Measurements from ENCODE around the gene CHKB.
A peak's percentile ranks its signal among the peaks of the same experiment; 100 is the strongest.

The CHKB gene

GRCh38 chr22:50601669-50602337 lies 19.2 kb upstream of the CHKB start:
- FAIRE-seq: no peak
- TF ChIP-seq, protein P1, sequence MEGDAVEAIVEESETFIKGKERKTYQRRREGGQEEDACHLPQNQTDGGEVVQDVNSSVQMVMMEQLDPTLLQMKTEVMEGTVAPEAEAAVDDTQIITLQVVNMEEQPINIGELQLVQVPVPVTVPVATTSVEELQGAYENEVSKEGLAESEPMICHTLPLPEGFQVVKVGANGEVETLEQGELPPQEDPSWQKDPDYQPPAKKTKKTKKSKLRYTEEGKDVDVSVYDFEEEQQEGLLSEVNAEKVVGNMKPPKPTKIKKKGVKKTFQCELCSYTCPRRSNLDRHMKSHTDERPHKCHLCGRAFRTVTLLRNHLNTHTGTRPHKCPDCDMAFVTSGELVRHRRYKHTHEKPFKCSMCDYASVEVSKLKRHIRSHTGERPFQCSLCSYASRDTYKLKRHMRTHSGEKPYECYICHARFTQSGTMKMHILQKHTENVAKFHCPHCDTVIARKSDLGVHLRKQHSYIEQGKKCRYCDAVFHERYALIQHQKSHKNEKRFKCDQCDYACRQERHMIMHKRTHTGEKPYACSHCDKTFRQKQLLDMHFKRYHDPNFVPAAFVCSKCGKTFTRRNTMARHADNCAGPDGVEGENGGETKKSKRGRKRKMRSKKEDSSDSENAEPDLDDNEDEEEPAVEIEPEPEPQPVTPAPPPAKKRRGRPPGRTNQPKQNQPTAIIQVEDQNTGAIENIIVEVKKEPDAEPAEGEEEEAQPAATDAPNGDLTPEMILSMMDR (IDR thresholded peaks at IDR 0.05; ENCODE audit: insufficient read depth, missing control alignments): no peak
- no peak for DNase-seq (ENCODE audit: insufficient read length, low spot score)

DNA sequence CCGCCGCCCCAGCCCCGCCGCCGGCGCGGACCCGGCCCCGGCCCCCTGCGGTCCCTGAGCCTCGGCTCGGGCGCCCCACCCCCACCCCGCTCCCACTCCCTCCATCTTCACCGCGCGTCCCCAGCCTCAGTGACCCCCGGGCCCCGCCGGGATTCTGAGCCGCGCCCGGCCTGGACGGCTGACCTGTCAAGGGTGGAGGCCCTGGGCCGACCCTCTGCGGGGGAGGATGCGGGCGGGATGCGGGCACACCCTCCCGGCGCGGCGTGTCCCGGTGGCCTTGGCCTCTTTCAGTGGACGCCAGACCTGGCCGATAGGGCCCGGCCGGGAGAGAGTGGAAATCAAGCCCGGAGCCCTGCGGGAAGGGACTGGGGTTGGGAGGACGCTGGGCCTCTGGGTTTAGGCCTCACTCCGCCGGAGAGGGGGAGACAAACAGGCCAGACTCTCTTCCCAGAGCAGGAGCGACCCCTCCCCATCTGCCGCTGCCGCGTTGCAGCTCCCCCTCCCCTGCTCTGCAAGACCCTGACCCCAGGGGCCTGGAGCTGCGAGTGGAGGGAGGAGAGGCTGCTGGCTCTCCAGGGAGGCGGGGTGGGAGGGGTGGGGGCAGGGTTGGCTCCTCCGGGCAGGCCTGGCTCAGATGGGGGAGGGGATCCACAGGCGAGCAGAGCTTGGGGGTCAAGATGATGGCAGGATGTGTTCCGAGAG lies 18.5 kb upstream of the CHKB start:
- no peak for FAIRE-seq
- TF ChIP-seq, protein P1 (IDR thresholded peaks at IDR 0.05; ENCODE audit: insufficient read depth, missing control alignments): no peak
- no peak for DNase-seq (ENCODE audit: insufficient read length, low spot score)

DNA sequence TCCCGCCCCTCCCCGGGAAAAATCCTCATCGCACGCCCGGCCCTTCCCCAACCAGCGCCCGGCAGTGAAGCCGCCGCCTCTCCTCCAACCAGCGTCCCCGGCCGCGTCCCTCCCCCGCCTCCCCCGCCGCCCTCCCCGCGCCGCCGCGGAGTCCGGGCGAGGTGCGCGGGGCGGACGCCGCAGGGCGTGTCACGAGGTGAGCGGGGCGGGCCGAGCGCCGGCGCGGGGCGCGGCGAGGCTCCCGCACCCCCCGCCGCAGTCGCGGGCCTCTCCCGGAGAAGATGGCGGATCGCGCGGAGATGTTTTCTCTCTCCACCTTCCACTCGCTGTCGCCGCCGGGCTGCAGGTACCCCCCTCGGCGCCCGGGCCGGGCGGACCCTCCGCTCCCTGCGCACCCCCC lies 17.9 kb upstream of the CHKB start, which contains the start of gene MAPK8IP2:
Gene MAPK8IP2, plus strand, starts transcription at position 256 of the 400 bp plus-strand sequence. Its CDS starts 26 bp downstream, at position 282.
- TF ChIP-seq, protein P1 (IDR thresholded peaks at IDR 0.05; ENCODE audit: insufficient read depth, missing control alignments): no peak
- FAIRE-seq: no peak
- peak; percentile 57 for DNase-seq (ENCODE audit: insufficient read length, low spot score)

DNA sequence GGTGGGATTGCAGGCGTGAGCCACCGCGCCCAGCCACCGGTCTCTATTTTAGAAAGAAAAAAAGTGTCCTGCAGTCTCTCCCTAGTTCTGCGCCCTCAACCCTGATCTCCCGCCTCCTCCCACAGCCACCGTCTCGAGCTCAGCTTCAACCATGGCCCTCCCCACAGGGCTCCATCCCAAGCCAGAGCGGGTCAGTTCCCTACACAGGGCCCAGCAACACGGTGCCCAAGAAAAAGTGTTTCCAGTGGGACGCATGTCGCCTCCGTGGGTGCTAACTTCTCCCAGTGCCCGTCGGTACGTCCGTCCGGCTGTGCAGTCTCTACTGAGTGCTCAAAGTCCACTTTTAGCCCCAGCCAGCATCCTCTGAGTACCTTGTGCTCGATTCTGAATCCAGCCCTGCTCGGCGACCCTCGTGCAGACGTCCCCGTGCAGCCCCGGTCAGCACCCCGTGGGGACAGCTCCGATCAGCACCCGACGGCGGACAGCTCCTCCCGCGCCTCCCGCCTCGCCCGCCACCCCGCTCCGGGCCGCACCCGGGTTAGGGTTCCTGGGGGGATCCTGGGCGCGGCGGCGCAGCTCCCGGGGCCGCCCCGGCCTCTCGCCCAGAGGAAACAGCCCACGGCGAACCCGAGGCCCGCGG lies 17.3 kb upstream of the CHKB start:
- FAIRE-seq (no peak), DNase-seq (ENCODE audit: insufficient read length, low spot score) (no peak)
- TF ChIP-seq, protein P1 (IDR thresholded peaks at IDR 0.05; ENCODE audit: insufficient read depth, missing control alignments): no peak

DNA sequence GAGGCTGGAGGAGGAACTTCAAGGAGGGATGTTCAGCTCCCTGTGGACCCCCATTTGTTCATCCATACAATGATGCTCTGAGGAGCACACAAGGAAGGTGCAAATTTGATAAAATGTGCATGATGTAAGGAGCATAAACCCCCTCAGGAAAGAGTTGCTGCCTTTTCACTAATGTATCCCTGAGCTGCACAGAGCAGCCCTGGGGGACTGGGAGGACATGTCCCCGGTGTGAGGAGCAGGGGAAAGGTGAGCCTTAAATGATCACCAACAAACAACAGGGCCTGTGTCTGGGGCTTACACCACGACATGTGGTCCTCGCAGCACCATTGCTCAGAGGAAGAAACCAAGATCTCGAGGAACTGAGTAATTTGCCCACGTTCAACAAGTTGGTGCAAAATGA lies 14.4 kb upstream of the CHKB start:
- no peak for DNase-seq (ENCODE audit: insufficient read length, low spot score)
- TF ChIP-seq, protein P1 (IDR thresholded peaks at IDR 0.05; ENCODE audit: insufficient read depth, missing control alignments): no peak
- no peak for FAIRE-seq

DNA sequence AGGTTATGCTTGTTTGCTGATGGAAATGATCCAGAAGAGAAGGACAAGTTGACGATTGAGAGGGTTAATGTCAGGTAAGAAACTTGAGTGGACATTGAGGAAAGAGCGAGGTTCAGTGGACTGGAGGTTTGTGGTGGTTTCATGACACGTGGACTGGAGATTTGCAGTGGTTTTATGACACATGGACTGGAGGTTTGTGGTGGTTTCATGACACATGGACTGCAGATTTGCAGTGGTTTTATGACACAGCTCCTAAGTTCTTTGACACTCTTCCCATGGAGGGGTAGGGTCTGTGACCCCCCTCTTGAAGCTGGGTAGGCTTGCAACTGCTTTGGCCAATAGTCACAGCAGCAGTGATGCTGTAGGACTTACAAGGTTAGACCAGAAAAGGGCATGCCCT lies 12.5 kb upstream of the CHKB start:
- FAIRE-seq: no peak
- DNase-seq (ENCODE audit: insufficient read length, low spot score): no peak

More for the DNA sequence above, 12.5 kb upstream of the CHKB start:
- TF ChIP-seq, protein P1 (IDR thresholded peaks at IDR 0.05; ENCODE audit: insufficient read depth, missing control alignments): no peak
